SK-N-SH (cell line): ENCODE results near the gene JAG1.

Experiments used
- EZH2phosphoT487 ChIP-seq: fragments of 200-600 bp; sonication (generic); IDR thresholded peaks from 2 replicates; pipeline ENCODE4 v1.6.1; 2017; ENCODE audit warnings: low read depth, mixed run types, mild to moderate bottlenecking, antibody characterized with exemption, moderate library complexity, borderline replicate concordance
- FOXJ3 ChIP-seq: sonication (generic); formaldehyde crosslinking; IDR thresholded peaks from 2 replicates; pipeline ENCODE4 v1.5.1; 2020; ENCODE audit warnings: mild to moderate bottlenecking, missing genetic modification reagents
- GABPA ChIP-seq: IDR thresholded peaks from 2 replicates; pipeline ENCODE4 v1.4.0; 2012; ENCODE audit warnings: low read depth, mild to moderate bottlenecking
- GATA2 ChIP-seq: sonication (generic); formaldehyde crosslinking; IDR thresholded peaks from 2 replicates; pipeline ENCODE4 v1.5.0; 2020; ENCODE audit warnings: mild to moderate bottlenecking, missing genetic modification reagents
- POLR2AphosphoS5 ChIP-seq: IDR thresholded peaks from 2 replicates; pipeline ENCODE4 v1.6.1; 2012; ENCODE audit warnings: low read depth, low read length
- RAD21 ChIP-seq: IDR thresholded peaks from 2 replicates; pipeline ENCODE4 v1.6.1; 2012; ENCODE audit warnings: mild to moderate bottlenecking, low read length
- TAF1 ChIP-seq: IDR thresholded peaks from 2 replicates; pipeline ENCODE4 v1.6.1; 2012; ENCODE audit warnings: low read depth, mild to moderate bottlenecking, low read length, moderate library complexity, borderline replicate concordance
- TF ChIP-seq, protein P1 (sequence below): fragments of 200-600 bp; sonication (generic); IDR thresholded peaks from 2 replicates; pipeline ENCODE4 v1.6.1; 2017; ENCODE audit warnings: antibody characterized with exemption, mild to moderate bottlenecking, moderate library complexity
- TF ChIP-seq, protein P2 (sequence below): fragments of 150-350 bp; IDR thresholded peaks from 2 replicates; pipeline ENCODE4 v1.6.1; 2017; ENCODE audit warnings: antibody characterized with exemption, low read length, low read depth, borderline replicate concordance
- TF ChIP-seq, protein P3 (sequence below): IDR thresholded peaks from 2 replicates; pipeline ENCODE4 v1.4.0; 2012; ENCODE audit warnings: low read depth, borderline replicate concordance
- TF ChIP-seq, protein P4 (sequence below): IDR thresholded peaks from 2 replicates; pipeline ENCODE4 v1.4.0; 2012; ENCODE audit warnings: low read depth

DNA sequence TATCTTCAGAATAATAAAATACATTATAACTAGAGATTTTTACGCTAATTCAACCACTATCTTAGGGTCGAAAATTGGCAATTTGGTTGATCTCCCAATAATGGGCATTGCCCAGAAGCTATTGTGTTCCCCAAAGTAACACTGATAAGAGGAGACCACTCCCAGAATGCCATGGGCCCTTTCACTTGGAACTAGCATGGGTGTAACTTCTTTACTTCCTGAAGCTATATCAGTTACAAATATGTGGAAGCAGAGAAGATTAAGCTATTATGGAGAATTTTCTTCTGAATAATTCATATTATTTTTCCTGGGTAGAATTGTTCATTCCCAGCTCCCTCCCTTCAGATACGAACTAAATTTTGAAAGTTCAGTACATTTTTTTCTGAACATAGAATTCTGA is 48.2 kb upstream of the JAG1 start:
- TF ChIP-seq, protein P1, sequence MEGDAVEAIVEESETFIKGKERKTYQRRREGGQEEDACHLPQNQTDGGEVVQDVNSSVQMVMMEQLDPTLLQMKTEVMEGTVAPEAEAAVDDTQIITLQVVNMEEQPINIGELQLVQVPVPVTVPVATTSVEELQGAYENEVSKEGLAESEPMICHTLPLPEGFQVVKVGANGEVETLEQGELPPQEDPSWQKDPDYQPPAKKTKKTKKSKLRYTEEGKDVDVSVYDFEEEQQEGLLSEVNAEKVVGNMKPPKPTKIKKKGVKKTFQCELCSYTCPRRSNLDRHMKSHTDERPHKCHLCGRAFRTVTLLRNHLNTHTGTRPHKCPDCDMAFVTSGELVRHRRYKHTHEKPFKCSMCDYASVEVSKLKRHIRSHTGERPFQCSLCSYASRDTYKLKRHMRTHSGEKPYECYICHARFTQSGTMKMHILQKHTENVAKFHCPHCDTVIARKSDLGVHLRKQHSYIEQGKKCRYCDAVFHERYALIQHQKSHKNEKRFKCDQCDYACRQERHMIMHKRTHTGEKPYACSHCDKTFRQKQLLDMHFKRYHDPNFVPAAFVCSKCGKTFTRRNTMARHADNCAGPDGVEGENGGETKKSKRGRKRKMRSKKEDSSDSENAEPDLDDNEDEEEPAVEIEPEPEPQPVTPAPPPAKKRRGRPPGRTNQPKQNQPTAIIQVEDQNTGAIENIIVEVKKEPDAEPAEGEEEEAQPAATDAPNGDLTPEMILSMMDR: no peak
- TF ChIP-seq TAF1: no peak
- TF ChIP-seq, protein P2, sequence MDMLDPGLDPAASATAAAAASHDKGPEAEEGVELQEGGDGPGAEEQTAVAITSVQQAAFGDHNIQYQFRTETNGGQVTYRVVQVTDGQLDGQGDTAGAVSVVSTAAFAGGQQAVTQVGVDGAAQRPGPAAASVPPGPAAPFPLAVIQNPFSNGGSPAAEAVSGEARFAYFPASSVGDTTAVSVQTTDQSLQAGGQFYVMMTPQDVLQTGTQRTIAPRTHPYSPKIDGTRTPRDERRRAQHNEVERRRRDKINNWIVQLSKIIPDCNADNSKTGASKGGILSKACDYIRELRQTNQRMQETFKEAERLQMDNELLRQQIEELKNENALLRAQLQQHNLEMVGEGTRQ: no peak
- TF ChIP-seq GATA2: no peak
- TF ChIP-seq, protein P3, sequence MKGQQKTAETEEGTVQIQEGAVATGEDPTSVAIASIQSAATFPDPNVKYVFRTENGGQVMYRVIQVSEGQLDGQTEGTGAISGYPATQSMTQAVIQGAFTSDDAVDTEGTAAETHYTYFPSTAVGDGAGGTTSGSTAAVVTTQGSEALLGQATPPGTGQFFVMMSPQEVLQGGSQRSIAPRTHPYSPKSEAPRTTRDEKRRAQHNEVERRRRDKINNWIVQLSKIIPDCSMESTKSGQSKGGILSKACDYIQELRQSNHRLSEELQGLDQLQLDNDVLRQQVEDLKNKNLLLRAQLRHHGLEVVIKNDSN: no peak
- TF ChIP-seq RAD21: no peak
- TF ChIP-seq, protein P4, sequence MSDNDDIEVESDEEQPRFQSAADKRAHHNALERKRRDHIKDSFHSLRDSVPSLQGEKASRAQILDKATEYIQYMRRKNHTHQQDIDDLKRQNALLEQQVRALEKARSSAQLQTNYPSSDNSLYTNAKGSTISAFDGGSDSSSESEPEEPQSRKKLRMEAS: no peak
- no peak for TF ChIP-seq FOXJ3 (CRISPR knock-in tag)
- no peak for TF ChIP-seq POLR2AphosphoS5
- TF ChIP-seq EZH2phosphoT487: no peak
- TF ChIP-seq GABPA: no peak
